ENCODE data around the gene ISL2. TPM values are rescaled to one million over a fixed set of nuclear protein-coding genes. Genes with fewer than 3 reads are reported as not detected.
"Not testable (repeated sequence)": the region's sequence is repeated elsewhere in the genome, so short reads cannot be mapped to it uniquely, and the experiment has no call there.

ISL2 gene
- under 1 TPM in 1 of 2 experiments, not detected in 1; 0.21 TPM for total RNA-seq

GRCh38 chr15:76336254-76337058 is at the start of gene ISL2:
TSS of gene ISL2 (plus strand) at chr15:76336773. CDS start at chr15:76336884, 111 bp downstream.
- POLR2A ChIA-PET = no interaction called here
- CTCF ChIA-PET = interaction anchor here (0.6 to 1.3 kb wide), 3 partner anchors 197 to 518 kb away, joined by 3 read pairs; no protein-coding TSS in a partner anchor

- ChIA-PET CTCF (interaction anchor here (0.6 to 1.3 kb wide), 3 partner anchors 8 to 649 kb away, joined by 3 to 4 read pairs (median 3); no protein-coding TSS in a partner anchor), POLR2A (interaction anchor here (0.6 kb wide), 1 partner anchor 49 kb away, joined by 5 read pairs; no protein-coding TSS in a partner anchor)
Measured at GRCh38 chr15:76289582-76289981, 47.0 kb upstream of the ISL2 start.

DNA sequence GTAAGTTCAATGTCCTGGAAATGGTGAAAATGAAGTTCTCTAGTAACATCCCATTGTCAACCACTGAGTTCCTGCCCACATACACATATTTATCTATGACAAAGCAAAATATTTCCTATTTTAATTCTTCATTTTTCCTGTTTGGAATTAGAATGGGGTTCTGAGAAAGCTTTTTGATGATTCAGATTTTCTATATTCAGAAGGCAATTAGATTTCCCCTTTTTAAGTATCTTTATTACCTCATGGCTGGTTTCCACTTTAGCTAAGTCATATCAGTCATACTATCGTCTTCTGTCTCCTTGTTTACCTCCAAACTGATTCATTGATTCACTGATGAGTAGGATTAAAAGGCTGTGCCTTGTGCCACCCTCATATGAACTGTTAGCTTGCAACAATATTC is 43.2 kb upstream of the ISL2 start:
- ChIA-PET CTCF (no interaction called here), POLR2A (no interaction called here)

DNA sequence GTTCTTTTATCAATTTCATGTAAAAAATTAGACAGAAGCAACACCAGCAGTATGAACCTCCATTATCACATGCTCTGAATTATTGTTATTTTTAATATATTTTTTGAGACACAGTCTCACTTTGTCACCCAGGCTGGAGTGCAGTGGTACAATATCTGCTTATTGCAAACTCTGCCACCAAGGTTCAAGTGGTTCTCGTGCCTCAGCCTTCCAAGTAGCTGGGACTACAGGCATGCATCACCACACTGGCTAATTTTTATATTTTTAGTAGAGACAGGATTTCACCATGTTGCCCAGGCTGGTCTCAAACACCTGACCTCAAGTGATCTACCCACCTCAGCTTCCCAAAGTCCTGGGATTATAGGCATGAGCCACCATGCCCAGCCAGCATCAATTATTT is 42.1 kb upstream of the ISL2 start:
- CTCF ChIA-PET = interaction anchor here (0.8 kb wide), 1 partner anchor 104 kb away, joined by 4 read pairs; no protein-coding TSS in a partner anchor
- POLR2A ChIA-PET = not testable (repeated sequence)

- ChIA-PET POLR2A (no interaction called here), CTCF (no interaction called here)
Measured at GRCh38 chr15:76296849-76297248, 39.7 kb upstream of the ISL2 start.

GRCh38 chr15:76297951-76298350 is 38.6 kb upstream of the ISL2 start:
- ChIA-PET POLR2A (interaction anchor here (0.6 kb wide), 1 partner anchor 12 kb away, joined by 3 read pairs; no protein-coding TSS in a partner anchor), CTCF (interaction anchor here (1.3 kb wide), 1 partner anchor 9 kb away, joined by 4 read pairs; no protein-coding TSS in a partner anchor)

DNA sequence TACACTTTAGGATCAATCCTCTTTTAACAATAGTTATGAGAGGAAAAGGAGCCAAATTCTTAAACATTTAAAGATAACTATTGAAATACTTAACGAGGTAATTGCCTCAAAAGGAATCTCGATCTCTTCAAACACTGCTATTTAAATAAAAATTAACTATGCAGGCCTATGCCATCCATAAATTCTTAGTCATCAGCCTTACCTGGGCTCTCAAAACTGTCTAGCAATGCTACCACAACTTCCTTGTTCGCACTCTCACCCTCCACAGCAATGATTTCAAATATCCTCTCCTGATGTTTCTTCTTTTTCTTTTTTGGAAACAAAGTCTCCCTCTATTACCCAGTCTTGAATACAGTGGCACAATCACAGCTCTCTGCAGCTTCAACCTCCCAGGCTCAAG is 37.6 kb upstream of the ISL2 start:
- POLR2A ChIA-PET = no interaction called here
- CTCF ChIA-PET = no interaction called here

DNA sequence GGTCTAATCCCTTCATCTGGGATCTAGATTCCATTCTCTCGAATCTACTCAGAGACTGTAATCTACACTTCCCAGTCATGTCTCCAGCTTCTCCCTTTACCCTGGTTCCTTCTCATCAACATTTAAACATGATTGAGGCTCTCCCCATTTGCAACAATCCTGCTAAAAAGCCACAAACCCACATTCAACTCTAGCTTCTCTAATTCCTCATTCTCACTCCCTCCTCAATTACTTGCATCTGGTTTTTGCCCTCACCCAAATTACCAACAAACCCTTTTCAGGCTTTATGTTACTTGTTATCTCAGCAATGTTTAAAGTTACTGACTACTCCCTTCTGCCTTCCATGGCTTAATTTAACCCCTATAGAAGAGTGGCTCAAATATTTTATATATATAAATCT is 36.8 kb upstream of the ISL2 start:
- ChIA-PET CTCF (no interaction called here), POLR2A (no interaction called here)

DNA sequence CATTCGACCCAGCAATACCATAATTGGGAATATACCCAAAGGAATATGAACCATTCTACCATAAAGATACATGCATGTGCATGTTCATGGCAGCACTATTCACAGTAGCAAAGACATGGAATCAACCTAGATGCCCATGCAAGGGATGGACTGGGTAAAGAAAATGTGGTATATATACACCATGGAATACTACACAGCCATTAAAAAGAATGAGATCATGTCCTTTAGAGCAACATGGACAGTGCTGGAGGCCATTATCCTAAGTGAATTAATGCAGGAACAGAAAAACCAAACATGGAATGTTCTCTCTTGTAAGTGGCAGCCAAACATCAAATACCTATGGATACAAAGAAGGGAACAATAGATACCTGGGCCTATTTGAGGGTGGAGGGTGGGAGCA is 32.7 kb upstream of the ISL2 start:
- POLR2A ChIA-PET = no interaction called here
- CTCF ChIA-PET = no interaction called here

DNA sequence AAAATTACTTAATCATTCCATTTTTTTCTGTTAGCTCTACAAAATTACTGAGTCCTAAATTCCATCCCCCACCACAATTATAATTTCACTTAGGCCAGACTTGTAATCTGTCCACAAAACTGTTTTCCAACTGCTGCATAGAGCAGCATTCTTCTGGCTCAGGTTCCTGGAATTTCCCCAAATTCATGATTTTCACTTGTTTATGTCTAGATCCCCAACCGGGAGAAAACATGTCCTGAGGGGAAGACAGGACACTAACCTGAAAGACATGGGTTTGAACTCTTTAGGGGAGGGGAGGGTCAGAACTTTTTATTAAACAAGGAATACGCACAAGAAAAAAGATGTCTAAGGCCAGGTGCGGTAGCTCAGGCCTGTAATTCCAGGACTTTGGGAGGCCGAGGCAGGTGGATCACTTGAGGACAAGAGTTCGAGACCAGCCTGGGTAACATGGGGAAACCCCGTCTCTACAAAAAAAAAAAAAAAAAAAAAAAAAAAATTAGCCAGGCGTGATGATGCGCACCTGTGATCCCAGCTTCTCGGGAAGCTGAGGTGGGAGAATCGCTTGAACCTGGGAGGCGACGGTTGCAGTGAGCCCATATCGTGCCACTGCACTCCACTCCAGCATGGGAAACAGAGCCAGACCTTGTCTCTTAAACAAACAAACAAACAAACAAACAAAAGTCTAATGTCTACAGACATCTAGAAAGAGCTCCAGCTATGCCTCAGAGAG is 26.8 kb upstream of the ISL2 start:
- CTCF ChIA-PET = interaction anchor here (0.7 kb wide), 1 partner anchor 23 kb away, joined by 5 read pairs; no protein-coding TSS in a partner anchor
- POLR2A ChIA-PET = interaction anchor here (0.5 kb wide), 1 partner anchor 12 kb away, joined by 3 read pairs; no protein-coding TSS in a partner anchor

- POLR2A ChIA-PET = interaction anchor here (0.5 to 1.0 kb wide), 2 partner anchors 13 to 74 kb away, joined by 3 read pairs; no protein-coding TSS in a partner anchor
- CTCF ChIA-PET = interaction anchor here (0.7 kb wide), 1 partner anchor 24 kb away, joined by 5 read pairs; no protein-coding TSS in a partner anchor
Measured at GRCh38 chr15:76310475-76311099, 26.0 kb upstream of the ISL2 start.

DNA sequence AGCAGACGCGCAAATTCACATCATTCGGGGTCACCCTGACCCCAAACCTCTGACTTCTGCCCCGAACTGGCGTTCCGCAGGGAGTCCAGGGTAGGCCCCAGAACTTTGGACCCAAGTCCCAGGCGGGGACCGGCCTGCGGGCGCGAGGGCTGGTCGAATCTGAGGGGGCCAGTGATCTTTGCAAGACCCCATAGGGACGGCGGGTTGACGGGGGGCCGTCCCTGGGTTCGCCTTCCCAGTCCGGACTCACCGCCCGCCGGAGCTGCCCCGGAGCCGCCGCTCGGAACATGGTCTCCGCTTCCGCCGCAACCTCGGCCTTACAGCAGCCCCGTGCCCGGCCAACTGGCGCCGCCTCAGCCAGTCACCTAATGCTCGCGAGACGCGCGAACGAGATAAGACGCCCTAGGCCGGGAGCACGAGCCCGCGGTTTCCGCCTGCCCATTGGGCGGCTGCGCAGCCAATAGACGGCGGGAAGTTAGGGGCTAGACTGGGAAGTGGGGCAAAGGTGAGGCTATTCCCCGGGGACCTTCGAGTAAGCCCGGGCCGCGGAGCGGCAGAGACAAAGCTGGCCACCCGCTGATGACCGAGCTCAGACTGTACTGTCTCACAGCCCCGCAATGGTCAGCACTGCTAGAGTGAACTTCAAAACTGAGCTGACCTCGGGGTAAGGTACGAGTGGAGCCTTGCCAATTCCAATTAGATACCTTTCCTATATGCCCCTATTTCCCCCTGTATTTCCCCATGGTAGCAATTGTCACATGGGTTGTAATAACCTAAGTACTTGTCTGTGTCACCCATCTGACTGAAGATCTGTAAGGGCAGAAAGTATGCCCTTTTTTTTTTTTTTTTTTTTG is 25.2 kb upstream of the ISL2 start, which contains the start of gene ETFA:
Gene ETFA (minus strand): TSS at position 370 of the 854 bp plus-strand sequence. CDS start 81 bp downstream, at position 289.
- POLR2A ChIA-PET = interaction anchor here (0.5 to 1.0 kb wide), 4 partner anchors 11 to 592 kb away, joined by 3 read pairs; no protein-coding TSS in a partner anchor

GRCh38 chr15:76312540-76313174 is 23.9 kb upstream of the ISL2 start:
- POLR2A ChIA-PET = no interaction called here
- CTCF ChIA-PET = no interaction called here

More for the DNA sequence above, 25.2 kb upstream of the ISL2 start, which contains the start of gene ETFA:
- CTCF ChIA-PET = no interaction called here

GRCh38 chr15:76313175-76313567 is 23.4 kb upstream of the ISL2 start:
- POLR2A ChIA-PET, CTCF ChIA-PET: not testable (repeated sequence)

GRCh38 chr15:76313731-76314130 is 22.8 kb upstream of the ISL2 start:
- POLR2A ChIA-PET = no interaction called here
- CTCF ChIA-PET = no interaction called here

DNA sequence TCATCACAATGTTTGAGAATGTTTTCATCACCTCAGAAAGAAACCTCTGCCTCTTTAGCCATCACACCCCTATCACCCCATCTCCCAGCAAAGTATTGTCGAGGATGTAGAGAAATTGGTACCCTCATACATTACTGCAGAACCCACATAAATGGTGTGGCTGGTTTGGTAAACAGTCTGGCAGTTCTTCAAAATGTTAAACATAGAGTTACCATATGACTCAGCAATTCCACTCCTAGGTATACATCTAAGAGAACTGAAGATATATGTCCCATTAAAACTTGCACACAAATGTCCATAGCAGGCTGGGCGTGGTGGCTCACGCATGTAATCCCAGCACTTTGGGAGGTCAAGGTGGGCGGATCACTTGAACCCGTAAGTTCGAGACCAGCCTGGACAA is 16.6 kb upstream of the ISL2 start:
- POLR2A ChIA-PET = no interaction called here
- CTCF ChIA-PET = no interaction called here

- POLR2A ChIA-PET = no interaction called here
Measured at GRCh38 chr15:76321171-76321570, 15.4 kb upstream of the ISL2 start.

DNA sequence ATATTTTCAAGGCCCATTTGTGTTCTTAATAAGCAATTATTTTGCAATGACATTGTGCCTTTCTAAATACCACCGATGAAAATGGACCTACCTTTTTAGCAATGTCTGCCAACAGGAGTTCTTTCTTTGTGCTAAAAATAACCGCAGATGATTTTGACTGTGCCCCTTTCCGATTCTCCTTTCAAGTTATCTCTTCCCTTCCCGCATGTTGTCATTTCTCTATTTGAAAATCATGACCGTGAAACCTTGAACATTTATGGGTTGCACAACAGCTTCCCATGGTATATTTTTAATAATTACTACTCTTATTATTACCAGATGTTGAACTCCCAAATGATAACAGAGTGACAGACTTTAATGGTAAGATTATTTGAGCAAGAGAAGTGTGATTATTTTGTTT is 15.0 kb upstream of the ISL2 start:
- POLR2A ChIA-PET = no interaction called here
- CTCF ChIA-PET = interaction anchor here (0.6 kb wide), 1 partner anchor 422 kb away, joined by 4 read pairs; no protein-coding TSS in a partner anchor

More at GRCh38 chr15:76321171-76321570, 15.4 kb upstream of the ISL2 start:
- CTCF ChIA-PET = interaction anchor here (0.6 kb wide), 1 partner anchor 422 kb away, joined by 4 read pairs; no protein-coding TSS in a partner anchor

Data from activated CD8-positive, alpha-beta memory T cell treated with anti-CD3 and anti-CD28 coated beads for 36 hours (primary cell).